GM21360 (cell line): ENCODE results near the gene PFN3.
"Not testable (repeated sequence)": the region's sequence is repeated elsewhere in the genome, so short reads cannot be mapped to it uniquely, and the experiment has no call there.

Source experiments
- ATAC-seq: cut with Tn5 transposase; IDR thresholded peaks from one replicate; pipeline ENCODE4 v1.9.1; 2021; ENCODE audit warnings: mild to moderate bottlenecking, moderate library complexity; ENCODE audit not compliant: unreplicated experiment

The PFN3 gene

GRCh38 chr5:177375516-177375915 is 24.9 kb downstream of the PFN3 start:
- ATAC-seq: not testable (repeated sequence)

DNA sequence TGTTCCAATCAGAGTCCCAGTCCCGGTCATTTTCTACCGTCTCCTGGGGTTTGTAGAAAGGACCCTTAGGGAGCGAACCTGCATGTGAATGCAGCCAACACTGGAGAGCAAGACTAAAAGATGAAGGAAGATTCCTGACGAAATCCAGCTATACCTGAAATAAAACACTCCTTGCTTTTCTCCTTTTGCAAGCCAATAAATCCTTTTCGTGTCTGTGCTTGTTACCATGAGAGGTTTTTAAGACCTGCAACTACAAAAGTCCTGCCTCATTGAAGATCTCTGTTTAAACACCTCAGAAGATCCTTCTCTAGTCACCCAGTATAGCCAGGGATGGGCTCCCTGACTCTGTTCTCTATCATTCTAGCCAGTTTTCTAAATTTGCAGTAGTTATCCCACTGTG is 26.2 kb downstream of the PFN3 start:
- no peak for ATAC-seq

DNA sequence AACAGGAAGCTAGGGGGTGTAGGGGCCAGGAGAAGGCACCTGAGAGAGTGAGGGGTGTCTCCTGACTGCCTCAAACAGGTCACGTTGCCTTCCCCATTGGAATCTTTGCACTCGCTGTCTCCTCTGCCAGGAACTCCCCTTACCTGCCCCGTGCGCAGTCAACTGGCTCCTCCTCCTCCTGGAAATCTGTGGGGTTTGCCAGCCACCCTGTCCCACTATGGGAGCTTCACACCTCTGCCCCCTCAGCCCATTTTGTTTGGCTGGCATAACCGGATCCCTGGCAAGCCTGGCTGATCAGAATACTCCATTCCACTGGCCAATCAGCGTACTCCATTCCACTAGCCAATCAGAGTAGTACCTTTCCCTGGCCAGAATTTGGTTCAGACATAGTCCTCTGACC is 26.7 kb downstream of the PFN3 start:
- ATAC-seq: no peak

GRCh38 chr5:177372910-177373309 is 27.6 kb downstream of the PFN3 start:
- no peak for ATAC-seq

DNA sequence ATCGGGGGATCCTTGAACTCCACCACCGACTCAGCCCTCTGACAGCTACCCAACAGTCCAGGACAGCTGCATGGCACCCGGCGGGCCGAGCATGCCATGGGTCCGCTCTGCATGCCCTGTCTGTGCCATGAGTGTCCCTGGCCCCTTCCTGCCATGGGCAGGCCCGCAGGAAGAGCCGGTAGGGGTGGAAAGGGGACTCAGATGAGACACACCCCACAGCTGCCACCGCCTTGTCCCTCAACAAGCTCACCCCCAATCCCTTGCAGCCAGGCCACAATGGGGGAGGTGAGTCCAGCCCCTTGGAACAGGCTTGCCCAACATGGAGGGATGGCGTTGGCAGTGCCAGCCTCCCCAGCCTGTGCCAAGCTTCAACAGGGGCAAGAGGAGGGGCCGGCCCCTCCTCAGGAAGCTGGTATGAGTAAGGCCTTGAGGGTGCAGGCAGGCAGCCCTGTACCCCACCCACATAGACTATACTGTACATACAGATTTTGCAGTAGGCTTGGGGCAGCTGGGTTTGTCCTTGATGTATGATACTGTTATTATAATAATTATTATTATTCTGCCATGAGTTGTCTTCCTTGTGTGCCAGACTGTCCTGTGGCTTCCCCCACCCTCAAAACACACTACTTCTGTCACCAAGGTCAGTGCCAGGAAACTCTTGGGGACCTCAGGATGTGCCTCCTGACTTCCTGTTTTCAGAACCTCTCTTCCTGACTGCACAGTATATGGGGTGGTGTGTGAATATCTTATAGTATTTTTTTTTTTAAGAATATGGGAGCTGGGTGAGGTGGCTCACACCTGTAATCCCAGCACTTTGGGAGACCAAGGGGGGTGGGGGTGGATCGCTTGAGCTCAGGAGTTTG is 28.2 kb downstream of the PFN3 start:
- no peak for ATAC-seq

DNA sequence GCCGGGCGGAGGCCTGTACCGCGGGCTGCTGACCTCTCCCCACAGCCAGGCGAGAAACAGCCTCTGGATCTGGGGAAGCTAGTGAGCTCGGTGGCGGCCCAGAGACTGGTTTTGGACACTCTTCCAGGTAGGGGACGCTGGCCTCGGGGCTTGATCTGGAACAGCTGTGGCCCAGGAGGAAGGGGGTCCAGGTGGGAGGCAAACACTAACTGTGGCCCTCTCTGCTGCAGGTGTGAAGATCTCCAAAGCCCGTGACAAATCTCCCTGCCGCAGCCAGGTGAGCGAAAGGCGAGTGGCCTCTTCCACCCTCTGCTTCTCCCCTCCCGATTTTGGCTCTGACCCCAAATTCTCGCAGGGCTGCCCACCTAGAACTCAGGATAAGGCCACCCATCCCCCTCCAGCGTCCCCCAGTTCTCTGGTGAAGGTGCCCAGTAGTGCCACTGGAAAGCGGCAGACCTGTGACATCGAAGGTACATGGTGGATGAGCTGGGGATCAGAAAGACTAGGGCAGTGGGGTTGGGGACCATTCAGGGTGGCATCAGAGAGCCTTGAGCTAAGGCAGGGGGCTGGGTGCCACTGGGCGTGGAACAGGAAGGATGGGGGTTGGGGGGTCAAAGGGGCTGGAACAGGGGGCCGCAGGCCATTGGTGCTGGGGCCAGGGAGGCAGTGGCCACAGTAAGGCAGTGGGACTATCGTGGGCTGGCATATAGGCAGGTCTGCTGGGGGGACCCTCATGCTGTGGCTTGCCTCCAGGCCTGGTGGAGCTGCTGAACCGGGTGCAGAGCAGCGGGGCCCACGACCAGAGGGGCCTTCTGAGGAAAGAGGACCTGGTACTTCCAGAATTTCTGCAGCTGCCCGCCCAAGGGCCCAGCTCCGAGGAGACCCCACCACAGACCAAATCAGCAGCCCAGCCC is 29.1 kb downstream of the PFN3 start:
- ATAC-seq: no peak

- ATAC-seq: no peak
These were observed 29.9 kb downstream of the PFN3 start for GRCh38 chr5:177370488-177371119.

- ATAC-seq: no peak
These were observed 30.6 kb downstream of the PFN3 start for GRCh38 chr5:177369645-177370440.

DNA sequence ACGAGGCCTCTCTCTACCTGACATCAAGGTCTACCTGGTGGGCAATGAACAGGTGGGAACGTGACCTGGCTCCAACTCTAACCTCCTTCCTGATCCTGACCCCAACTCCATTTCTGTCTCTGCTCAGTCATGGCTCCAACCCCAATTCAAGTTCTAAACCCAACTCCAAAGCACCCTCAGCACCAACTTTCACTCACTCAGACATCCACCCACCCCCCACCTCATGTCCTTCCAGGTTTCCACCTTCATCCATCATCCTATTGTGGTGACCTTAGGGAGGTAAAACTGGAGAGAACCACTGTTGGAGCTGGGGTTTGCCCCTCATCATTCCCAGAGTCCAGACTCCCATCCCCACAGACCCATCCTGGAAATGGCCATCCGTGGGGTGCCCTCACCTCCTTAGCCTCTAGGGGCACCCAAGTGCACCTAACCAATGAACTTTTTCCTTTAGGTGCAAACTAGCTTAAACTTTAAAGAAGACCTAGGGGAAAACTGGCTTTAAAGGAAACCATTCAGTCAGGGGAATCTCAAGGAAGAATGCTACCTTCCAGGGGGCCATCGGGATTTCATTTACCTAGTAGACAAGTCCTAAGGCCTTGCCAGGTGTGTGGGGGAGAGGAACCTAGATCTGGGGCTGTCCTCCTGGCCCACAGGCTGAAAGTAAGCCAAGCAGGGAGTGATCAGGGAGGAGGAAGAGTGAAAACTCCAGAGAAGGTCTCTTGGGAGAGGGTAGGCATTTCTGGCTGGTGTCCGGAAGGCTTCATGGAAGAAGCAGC is 31.4 kb downstream of the PFN3 start:
- no peak for ATAC-seq

DNA sequence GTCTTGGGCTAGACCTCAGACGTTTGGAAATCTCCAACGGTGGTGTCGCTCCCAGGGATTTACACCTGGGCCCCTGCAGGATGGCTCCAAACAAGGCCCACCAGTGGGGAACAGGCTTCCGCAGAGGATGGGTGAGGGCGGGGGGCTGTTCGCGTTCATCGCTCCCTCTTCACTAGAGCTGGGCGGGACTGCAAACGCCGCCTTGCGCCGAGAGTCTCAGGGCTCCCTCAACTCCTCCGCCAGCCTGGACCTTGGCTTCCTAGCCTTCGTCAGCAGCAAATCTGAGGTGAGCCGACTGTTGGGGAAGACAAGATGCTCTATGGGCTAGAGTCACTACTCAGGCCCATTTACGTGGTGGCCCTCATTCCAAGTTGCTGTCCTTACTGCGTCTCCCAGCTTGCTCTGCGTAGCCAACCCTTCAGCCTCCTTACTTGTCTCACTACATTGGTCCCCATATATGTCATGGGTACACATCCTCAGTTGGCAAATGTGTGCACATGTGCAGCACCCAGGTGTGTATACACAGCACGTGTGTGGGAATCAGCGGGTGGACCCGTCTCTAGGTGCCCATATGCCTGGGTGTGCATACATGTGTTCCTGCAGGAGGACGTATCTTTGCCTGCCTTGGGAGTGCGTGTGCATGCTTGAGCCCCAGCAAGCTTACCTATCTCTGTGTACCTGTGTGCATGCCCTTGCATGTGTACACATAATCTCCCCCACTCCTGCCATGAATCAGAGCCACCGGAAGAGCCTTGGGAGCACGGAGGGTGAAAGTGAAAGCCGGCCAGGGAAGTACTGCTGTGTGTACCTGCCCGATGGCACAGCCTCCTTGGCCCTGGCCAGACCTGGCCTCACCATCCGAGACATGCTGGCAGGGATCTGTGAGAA is 32.2 kb downstream of the PFN3 start:
- ATAC-seq: no peak

DNA sequence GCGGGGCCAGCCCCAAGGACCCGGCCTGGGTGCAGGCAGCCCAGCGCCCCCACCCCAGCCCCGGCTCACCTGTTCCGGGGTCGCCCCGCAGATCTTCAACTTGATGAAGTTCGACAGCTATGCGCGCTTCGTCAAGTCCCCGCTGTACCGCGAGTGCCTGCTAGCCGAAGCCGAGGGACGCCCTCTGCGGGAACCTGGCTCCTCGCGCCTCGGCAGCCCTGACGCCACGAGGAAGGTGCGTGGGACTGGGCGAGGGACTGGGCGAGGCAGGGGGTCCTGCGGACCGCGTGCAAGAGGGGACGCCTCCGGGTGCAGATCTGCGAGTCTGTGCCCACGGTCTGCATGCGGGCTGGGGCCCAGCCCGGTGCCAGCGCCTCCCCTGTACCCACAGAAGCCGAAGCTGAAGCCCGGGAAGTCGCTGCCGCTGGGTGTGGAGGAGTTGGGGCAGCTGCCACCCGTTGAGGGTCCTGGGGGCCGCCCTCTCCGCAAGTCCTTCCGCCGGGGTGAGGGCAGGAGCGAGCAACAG is 33.1 kb downstream of the PFN3 start:
- no peak for ATAC-seq

GRCh38 chr5:177366528-177367322 is 33.7 kb downstream of the PFN3 start:
- no peak for ATAC-seq

DNA sequence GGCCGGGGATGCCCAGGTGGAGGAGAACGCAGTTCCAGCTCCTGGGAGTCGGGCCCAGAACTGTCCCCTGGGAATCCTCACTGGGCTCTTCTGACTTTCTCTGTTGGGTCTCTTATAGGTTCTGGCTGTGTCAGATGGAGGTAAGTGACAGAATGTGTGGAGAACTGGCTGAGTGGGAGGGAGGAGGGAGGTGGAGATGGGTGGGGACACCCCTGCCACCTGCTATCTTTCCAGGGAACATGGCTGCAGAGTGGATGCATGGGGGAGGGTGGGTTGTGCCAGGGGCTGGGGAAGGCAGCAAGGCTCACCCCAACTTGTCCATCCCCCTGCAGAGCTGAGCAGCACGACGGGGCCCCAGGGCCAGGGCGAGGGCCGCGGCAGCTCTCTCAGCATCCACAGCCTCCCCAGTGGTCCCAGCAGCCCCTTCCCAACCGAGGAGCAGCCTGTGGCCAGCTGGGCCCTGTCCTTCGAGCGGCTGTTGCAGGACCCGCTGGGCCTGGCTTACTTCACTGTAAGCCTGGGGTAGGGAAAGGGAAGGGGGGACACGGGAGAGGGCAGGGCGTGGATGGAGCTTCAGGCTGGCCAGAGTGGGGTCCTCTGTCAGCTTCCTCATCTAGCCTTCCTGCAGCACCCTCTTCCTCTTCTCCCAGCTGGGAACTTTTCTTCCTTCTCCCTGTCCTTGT is 34.5 kb downstream of the PFN3 start:
- no peak for ATAC-seq

DNA sequence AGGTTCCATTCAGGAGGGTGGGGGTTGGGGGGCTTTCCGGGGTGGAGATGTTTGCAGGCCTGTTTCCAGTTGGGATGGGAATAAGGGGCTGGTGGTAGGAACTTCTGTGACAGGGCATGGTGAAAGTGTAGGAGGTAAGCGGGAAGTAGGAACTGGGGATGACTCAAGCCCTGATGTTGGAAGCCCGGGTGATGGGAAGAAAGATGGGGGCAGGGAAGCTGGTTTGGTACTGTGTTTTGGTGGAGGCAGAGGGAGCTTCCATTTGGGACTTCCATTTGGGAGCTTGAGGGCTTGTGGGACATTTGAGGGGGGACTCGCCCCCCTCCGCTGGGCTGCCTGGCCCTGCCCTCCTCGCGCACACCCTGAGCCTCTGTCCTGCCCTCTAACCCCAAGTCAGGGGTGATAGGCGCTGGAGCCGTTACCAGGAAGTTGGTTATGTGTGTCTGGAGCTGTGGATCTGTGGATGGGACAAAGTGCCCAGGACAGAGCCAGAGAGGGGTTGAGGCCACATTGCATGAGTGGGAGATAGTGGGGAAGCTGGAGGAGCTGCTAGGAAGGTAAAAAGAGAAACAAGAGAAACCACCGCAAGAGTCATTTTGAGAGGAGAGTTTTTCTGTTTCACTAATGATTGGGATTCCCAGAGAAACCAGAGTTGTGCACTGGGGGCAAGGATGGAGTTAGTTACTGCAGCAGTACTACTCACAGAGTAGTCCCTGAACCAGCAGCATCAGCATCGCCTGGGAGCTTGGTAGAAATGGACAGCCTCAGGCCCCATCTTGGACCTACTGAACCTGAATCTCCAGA is 36.1 kb downstream of the PFN3 start:
- no peak for ATAC-seq

GRCh38 chr5:177363565-177363964 is 36.9 kb downstream of the PFN3 start:
- no peak for ATAC-seq
